ENCODE data around the gene RYK. TPM values are rescaled to one million over a fixed set of nuclear protein-coding genes. Genes with fewer than 3 reads are reported as not detected.
"Not testable (repeated sequence)": the region's sequence is repeated elsewhere in the genome, so short reads cannot be mapped to it uniquely, and the experiment has no call there.

RYK gene
- total RNA-seq, 4 donors from 2014 or later: 78.2 to 120 (median 96.5) TPM

DNA sequence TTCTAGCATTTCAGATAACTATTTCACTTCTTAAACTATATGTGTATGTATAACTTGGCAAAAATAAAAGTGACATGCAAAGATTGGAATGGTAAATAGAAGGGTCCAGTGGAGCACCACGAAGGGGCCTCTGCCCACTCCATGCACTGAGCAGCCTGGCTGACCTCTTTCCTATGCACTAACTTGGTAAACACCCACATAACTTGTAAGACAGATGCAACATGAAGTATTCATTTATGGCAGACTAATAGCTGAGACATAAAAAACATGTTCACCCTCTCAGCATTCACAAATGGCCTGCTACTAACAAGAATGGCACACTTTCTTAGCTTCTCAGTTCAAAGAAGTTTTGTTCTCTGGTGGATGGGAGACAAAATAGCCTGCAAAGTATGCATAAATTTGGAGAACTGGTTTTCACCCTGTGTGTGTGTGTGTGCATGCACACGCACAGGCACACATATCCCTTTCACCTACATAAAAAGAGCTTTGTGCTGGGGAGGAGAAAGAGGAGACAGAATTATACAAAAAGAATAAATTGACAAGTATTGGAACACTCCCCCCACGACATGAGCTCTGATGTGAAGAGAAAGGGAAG lies 26.5 kb upstream of the RYK start:
- Histone ChIP-seq H3K4me3 (no peak overlapping the region), H3K4me1 (peaks cover 0 to 18% (median 13%) of the 10 kb centered on the region in 4 donors), H3K27me3 (no peaks in the 10 kb centered on the region), H3K36me3 (no peaks in the 10 kb centered on the region), H3K27ac (replicated peaks in 1 of 4) (no peak overlapping the region), H3K9me3 (no peaks in the 10 kb centered on the region)
- WGBS: 74% methylated on average over 3 of the region's 3 CpGs
- TF ChIP-seq CTCF (IDR thresholded peaks at IDR 0.05) (no peak), EP300 (IDR thresholded peaks at IDR 0.05) (no peak), POLR2AphosphoS5 (IDR thresholded peaks at IDR 0.05) (no peak), POLR2A (IDR thresholded peaks at IDR 0.05; ENCODE audit: low read depth) (no peak)
- no peak for DNase-seq (ENCODE audit: extremely low spot score)
- intact Hi-C loops (cut with DNase I): no loop called here

GRCh38 chr3:134276086-134276485 lies 25.4 kb upstream of the RYK start:
- WGBS: 75% methylated on average over 3 of the region's 3 CpGs
- H3K36me3 ChIP-seq: no peaks in the 10 kb centered on the region
- H3K9me3 ChIP-seq: no peaks in the 10 kb centered on the region
- no peaks in the 10 kb centered on the region for H3K27me3 ChIP-seq
- no peak for DNase-seq (ENCODE audit: extremely low spot score)
- intact Hi-C loops (cut with DNase I): no loop called here
- H3K4me1 ChIP-seq: peaks cover 0 to 18% (median 13%) of the 10 kb centered on the region in 4 donors
- H3K27ac ChIP-seq (replicated peaks in 1 of 4): no peak overlapping the region
- TF ChIP-seq CTCF (IDR thresholded peaks at IDR 0.05): no peak
- no peak overlapping the region for H3K4me3 ChIP-seq

DNA sequence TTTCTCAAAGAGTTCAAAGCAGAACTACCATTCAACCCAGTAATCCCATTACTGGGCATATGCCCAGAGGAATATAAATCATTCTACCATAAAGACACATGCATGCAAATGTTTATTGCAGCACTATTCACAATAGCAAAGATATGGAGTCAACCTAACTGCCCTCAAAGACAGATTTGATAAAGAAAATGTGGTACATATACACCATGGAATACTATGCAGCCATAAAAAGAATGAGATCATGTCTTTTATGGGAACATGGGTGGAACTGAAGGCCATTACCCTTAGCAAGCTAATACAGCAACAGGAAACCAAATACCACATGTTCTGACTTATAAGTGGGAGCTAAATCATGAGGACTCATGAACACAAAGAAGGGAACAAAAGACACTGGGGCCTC lies 24.5 kb upstream of the RYK start:
- H3K4me3 ChIP-seq; H3K27ac ChIP-seq (replicated peaks in 1 of 4): not testable (repeated sequence)

GRCh38 chr3:134274571-134274970 lies 23.9 kb upstream of the RYK start:
- DNase-seq (ENCODE audit: extremely low spot score): no peak
- Histone ChIP-seq H3K27ac (replicated peaks in 1 of 4) (no peak overlapping the region), H3K27me3 (no peaks in the 10 kb centered on the region), H3K4me3 (no peak overlapping the region), H3K36me3 (no peaks in the 10 kb centered on the region), H3K4me1 (peaks cover 0 to 10% (median 7%) of the 10 kb centered on the region in 4 donors), H3K9me3 (no peaks in the 10 kb centered on the region)
- intact Hi-C loops (cut with DNase I): no loop called here
- TF ChIP-seq POLR2AphosphoS5 (IDR thresholded peaks at IDR 0.05): no peak
- no peak for TF ChIP-seq EP300 (IDR thresholded peaks at IDR 0.05)
- no peak for TF ChIP-seq POLR2A (IDR thresholded peaks at IDR 0.05; ENCODE audit: low read depth)
- TF ChIP-seq CTCF (IDR thresholded peaks at IDR 0.05): no peak

More for the DNA sequence above, 24.5 kb upstream of the RYK start:
- H3K9me3 ChIP-seq; H3K36me3 ChIP-seq; intact Hi-C loops (cut with DNase I); DNase-seq (ENCODE audit: extremely low spot score); H3K27me3 ChIP-seq: not testable (repeated sequence)
- peaks cover 0 to 16% (median 13%) of the 10 kb centered on the region in 4 donors for H3K4me1 ChIP-seq

GRCh38 chr3:134267996-134268395 lies 17.3 kb upstream of the RYK start:
- WGBS: 100% methylated on average over 1 of the region's 1 CpG
- Histone ChIP-seq H3K9me3 (no peaks in the 10 kb centered on the region), H3K4me1 (no peaks in the 10 kb centered on the region), H3K27me3 (no peaks in the 10 kb centered on the region), H3K4me3 (no peak overlapping the region), H3K27ac (replicated peaks in 1 of 4) (no peak overlapping the region), H3K36me3 (no peaks in the 10 kb centered on the region)
- DNase-seq (ENCODE audit: extremely low spot score): no peak
- TF ChIP-seq POLR2AphosphoS5 (IDR thresholded peaks at IDR 0.05): no peak
- TF ChIP-seq EP300 (IDR thresholded peaks at IDR 0.05): no peak
- TF ChIP-seq POLR2A (IDR thresholded peaks at IDR 0.05; ENCODE audit: low read depth): no peak
- TF ChIP-seq CTCF (IDR thresholded peaks at IDR 0.05): no peak
- intact Hi-C loops (cut with DNase I): no loop called here
